HCT116 (cell line): ENCODE data around the gene PDE6C. TPM values are rescaled to one million over a fixed set of nuclear protein-coding genes. Genes with fewer than 3 reads are reported as not detected.

Experiments used
- ATAC-seq: fragments of 200-7000 bp; cut with Tn5 transposase; 2 replicates; pipeline ENCODE4 v1.9.1; 2020; ENCODE audit warnings: mild to moderate bottlenecking, moderate library complexity
- BruUV-seq: library from RNA; stranded (reverse); fragments of 400-500 nt; replicated peaks from 2 replicates; lab custom pipeline; 2021; lab: Mats Ljungman, UMichigan
- CTCF ChIA-PET: fragments of 300-600 bp; sonication (Branson Sonifier 250); formaldehyde crosslinking; loops from one replicate; lab custom pipeline; 2021; ENCODE audit warnings: antibody characterized with exemption; lab: Charles Lee
- POLR2A ChIA-PET: fragments of 300-600, 350-600 bp; sonication (Branson Sonifier 250); formaldehyde crosslinking; loops from one replicate; lab custom pipeline; 2021; ENCODE audit warnings: antibody characterized with exemption; lab: Charles Lee
- RAD21 ChIA-PET, 2 experiments: fragments of 300-600 bp; sonication (Branson Sonifier 250); formaldehyde crosslinking; loops; one replicate each; lab custom pipeline; 2023; ENCODE audit warnings: low total read pairs in 2 of 2; ENCODE audit not compliant: uncharacterized antibody in 2 of 2, unreplicated experiment in 2 of 2, low non-redundant PET in 1 of 2; lab: Charles Lee
- DNase-seq: peaks from one replicate; pipeline ENCODE4 v3.0.0-alpha.2; 2010; ENCODE audit warnings: low read depth, low spot score
- H2AFZ ChIP-seq: fragments of 200-600 bp; shearing (Covaris generic), sonication (generic); 2 replicates; pipeline ENCODE4 v1.6.1; 2017; ENCODE audit warnings: low read depth, mixed run types, mixed read lengths, antibody characterized with exemption, low read length; ENCODE audit not compliant: poor library complexity, severe bottlenecking
- H3K27ac ChIP-seq: 2 replicates; pipeline ENCODE4 v1.5.1; 2012; ENCODE audit warnings: low read depth, low read length
- H3K27me3 ChIP-seq: fragments of 200-600 bp; sonication (generic); 2 replicates; pipeline ENCODE4 v1.6.1; 2016; ENCODE audit warnings: mixed run types, low read length, mixed read lengths; ENCODE audit not compliant: insufficient read depth
- H3K36me3 ChIP-seq, 2 experiments: fragments of 200-500 bp in 1 of 2; fragments of 200-600 bp in 1 of 2; sonication (Bioruptor generic) in 1 of 2; sonication (generic) in 1 of 2; 2 replicates each; pipeline versions ENCODE4 v1.5.1 to v1.6.1; 2014 to 2016; ENCODE audit warnings: low read length in 2 of 2, inconsistent platforms in 1 of 2, mixed read lengths in 1 of 2, mixed run types in 1 of 2; ENCODE audit not compliant: insufficient read depth in 2 of 2, control insufficient read depth in 1 of 2
- H3K4me1 ChIP-seq, 2 experiments: fragments of 200-600 bp in 1 of 2; sonication (generic) in 1 of 2; 2 replicates each; pipeline versions ENCODE4 v1.5.1 to v1.6.1; 2012 to 2017; ENCODE audit warnings: low read length in 2 of 2, inconsistent platforms in 1 of 2, mild to moderate bottlenecking in 1 of 2, mixed read lengths in 1 of 2, mixed run types in 1 of 2, moderate library complexity in 1 of 2; ENCODE audit not compliant: insufficient read depth in 2 of 2, control insufficient read depth in 1 of 2
- H3K4me2 ChIP-seq: fragments of 200-600 bp; sonication (generic); 2 replicates; pipeline ENCODE4 v1.6.1; 2017; ENCODE audit warnings: mixed run types, low read length, mixed read lengths
- H3K4me3 ChIP-seq, 2 experiments: fragments of 200-600 bp in 1 of 2; sonication (generic) in 1 of 2; replicated peaks in 1 of 2; 2 replicates each; pipeline ENCODE4 v1.5.1; 2011 to 2016; ENCODE audit warnings: low read length in 2 of 2, control low read depth in 1 of 2, low read depth in 1 of 2, mild to moderate bottlenecking in 1 of 2, mixed read lengths in 1 of 2, mixed run types in 1 of 2
- H3K79me2 ChIP-seq: fragments of 200-600 bp; sonication (generic); 2 replicates; pipeline ENCODE4 v1.6.1; 2017; ENCODE audit warnings: mild to moderate bottlenecking, mixed run types, low read length, moderate library complexity, mixed read lengths; ENCODE audit not compliant: insufficient read depth
- H3K9ac ChIP-seq: fragments of 200-600 bp; sonication (generic); 2 replicates; pipeline ENCODE4 v1.6.1; 2016; ENCODE audit warnings: low read length, mixed read lengths
- H3K9me2 ChIP-seq: fragments of 200-600 bp; sonication (generic), shearing (Covaris generic); 2 replicates; pipeline ENCODE4 v1.6.1; 2017; ENCODE audit warnings: mixed run types, mild to moderate bottlenecking, moderate library complexity; ENCODE audit not compliant: insufficient read depth
- H3K9me3 ChIP-seq, 2 experiments: fragments of 200-500 bp in 1 of 2; fragments of 200-600 bp in 1 of 2; sonication (Bioruptor generic) in 1 of 2; sonication (generic) in 1 of 2; 2 replicates each; pipeline ENCODE4 v1.6.1; 2014 to 2017; ENCODE audit warnings: low read length in 2 of 2, mixed read lengths in 2 of 2, inconsistent platforms in 1 of 2, low read depth in 1 of 2, mild to moderate bottlenecking in 1 of 2, mixed run types in 1 of 2, moderate library complexity in 1 of 2; ENCODE audit not compliant: control insufficient read depth in 1 of 2, insufficient read depth in 1 of 2
- H4K20me1 ChIP-seq: fragments of 200-600 bp; sonication (generic), shearing (Covaris generic); 2 replicates; pipeline ENCODE4 v1.6.1; 2017; ENCODE audit warnings: mixed run types, mild to moderate bottlenecking, moderate library complexity; ENCODE audit not compliant: insufficient read depth
- ATF3 ChIP-seq: IDR thresholded peaks from 2 replicates; pipeline ENCODE4 v1.6.1; 2012
- CBX3 ChIP-seq: IDR thresholded peaks from 2 replicates; pipeline ENCODE4 v1.6.1; 2012; ENCODE audit warnings: low read depth
- CEBPB ChIP-seq: IDR thresholded peaks from 2 replicates; pipeline ENCODE4 v1.6.1; 2012; ENCODE audit warnings: low read depth
- CTCF ChIP-seq, 3 experiments: fragments of 200-600 bp in 1 of 3; sonication (generic) in 1 of 3; IDR thresholded peaks in 2 of 3; conservative IDR thresholded peaks in 1 of 3; 2 replicates each; pipeline ENCODE4 v1.5.1; 2012 to 2017; ENCODE audit warnings: low read depth in 2 of 3, low read length in 2 of 3, antibody characterized with exemption in 1 of 3, borderline replicate concordance in 1 of 3, control low read depth in 1 of 3, mild to moderate bottlenecking in 1 of 3, mixed read lengths in 1 of 3, mixed run types in 1 of 3, moderate library complexity in 1 of 3; ENCODE audit not compliant: insufficient read depth in 1 of 3
- EZH2phosphoT487 ChIP-seq: fragments of 200-600 bp; IDR thresholded peaks from 2 replicates; pipeline ENCODE4 v1.6.1; 2018; ENCODE audit warnings: antibody characterized with exemption, borderline replicate concordance
- JUND ChIP-seq: IDR thresholded peaks from 2 replicates; pipeline ENCODE4 v1.6.1; 2012
- MAX ChIP-seq: IDR thresholded peaks from 2 replicates; pipeline ENCODE4 v1.6.1; 2012
- REST ChIP-seq: IDR thresholded peaks from 2 replicates; pipeline ENCODE4 v1.6.1; 2012; ENCODE audit warnings: low read depth
- SIN3A ChIP-seq: IDR thresholded peaks from 2 replicates; pipeline ENCODE4 v1.6.1; 2012; ENCODE audit warnings: low read depth
- SP1 ChIP-seq: IDR thresholded peaks from 2 replicates; pipeline ENCODE4 v1.6.1; 2012; ENCODE audit warnings: low read depth
- SRF ChIP-seq: IDR thresholded peaks from 2 replicates; pipeline ENCODE4 v1.6.1; 2012; ENCODE audit warnings: low read depth
- ZNF274 ChIP-seq: fragments of 200-500 bp; sonication (Bioruptor generic); IDR thresholded peaks from 2 replicates; pipeline ENCODE4 v1.6.1; 2014; ENCODE audit warnings: mild to moderate bottlenecking, low read depth, low read length, inconsistent platforms
- intact Hi-C: fragments of 100-400 bp; cut with micrococcal nuclease; formaldehyde crosslinking; loops from 2 replicates; pipeline ENCODE4 v1.10.0; 2022
- total RNA-seq: library from RNA; stranded (reverse); gene quantifications from one replicate; pipeline ENCODE4 v1.2.1, GENCODE V29; 2021; ENCODE audit not compliant: unreplicated experiment

Gene PDE6C
- total RNA-seq, 1 experiment from 2014 or later = not detected

- Histone ChIP-seq H3K4me1 (peaks cover 6 to 22% of the 10 kb centered on the region in 2 experiments; a peak in 2 of 4 replicates), H3K4me3 (no peak overlapping the region), H3K79me2 (no peaks in the 10 kb centered on the region), H3K36me3 (no peaks in the 10 kb centered on the region), H3K9ac (no peak overlapping the region), H4K20me1 (no peaks in the 10 kb centered on the region), H3K9me3 (peaks cover 0 to 4% of the 10 kb centered on the region in 2 experiments; a peak in 1 of 4 replicates), H3K9me2 (no peaks in the 10 kb centered on the region), H3K27ac (no peak overlapping the region), H3K27me3 (no peaks in the 10 kb centered on the region), H3K4me2 (no peak overlapping the region), H2AFZ (no peak overlapping the region)
- ATAC-seq (no peak), DNase-seq (no peak)
- TF ChIP-seq EZH2phosphoT487 = no peak
- TF ChIP-seq ZNF274 = no peak
- TF ChIP-seq CEBPB = no peak
- no peak for TF ChIP-seq SRF
- TF ChIP-seq MAX = no peak
- TF ChIP-seq SP1 = no peak
- no peak for TF ChIP-seq CTCF (IDR thresholded peaks at IDR 0.05 in 2 of 3, conservative IDR thresholded peaks at IDR 0.05 in 1 of 3; ENCODE audit: borderline replicate concordance in 1 of 3, insufficient read depth in 1 of 3, low read depth in 2 of 3, low read length in 2 of 3)
- TF ChIP-seq JUND = no peak
- no TSS peak for BruUV-seq
- intact Hi-C loops = no loop called here
- POLR2A ChIA-PET = no interaction called here
- RAD21 ChIA-PET = no interaction called here
- CTCF ChIA-PET = no interaction called here
Observed at GRCh38 chr10:93577565-93577964, 34.8 kb upstream of the PDE6C start.

- Histone ChIP-seq H3K9me2 (no peaks in the 10 kb centered on the region), H3K4me3 (0 out of 4 replicates have a peak overlapping the region, but pooled peaks of 1 of the 2 experiments have one; percentile 5), H3K27ac (no peak overlapping the region), H3K79me2 (no peaks in the 10 kb centered on the region), H3K9me3 (peaks cover 0 to 4% of the 10 kb centered on the region in 2 experiments; a peak in 1 of 4 replicates), H3K4me1 (peaks cover 6 to 22% of the 10 kb centered on the region in 2 experiments; a peak in 2 of 4 replicates), H3K9ac (no peak overlapping the region), H3K4me2 (peak overlapping the region; percentile 38), H4K20me1 (no peaks in the 10 kb centered on the region), H3K36me3 (no peaks in the 10 kb centered on the region), H2AFZ (peak overlapping the region; percentile 50), H3K27me3 (no peaks in the 10 kb centered on the region)
- POLR2A ChIA-PET = no interaction called here
- CTCF ChIA-PET = no interaction called here
- BruUV-seq = no TSS peak
- intact Hi-C loops = no loop called here
- RAD21 ChIA-PET = no interaction called here
- peak; percentile 34 for DNase-seq
- ATAC-seq = peak; percentile 89
- no peak for TF ChIP-seq ATF3
- TF ChIP-seq CBX3 = 0 out of 2 replicates have a peak, but pooled peaks have one; percentile 61
- TF ChIP-seq SIN3A = no peak
- TF ChIP-seq MAX = peak; percentile 44; the same call in 1 of the 2 replicates
- no peak for TF ChIP-seq REST
Observed at GRCh38 chr10:93579089-93579488, 33.2 kb upstream of the PDE6C start.
